CD4-positive, alpha-beta T cell (primary cell): ENCODE results near the gene GMEB2. TPM values are rescaled to one million over a fixed set of nuclear protein-coding genes. Genes with fewer than 3 reads are reported as not detected.
A peak's percentile ranks its signal among the peaks of the same experiment; 100 is the strongest.

Source experiments
- ATAC-seq: fragments of 200-7000 bp; cut with Tn5 transposase; one replicate; pipeline ENCODE4 v1.10.0; 2022; ENCODE audit warnings: mild to moderate bottlenecking; ENCODE audit not compliant: poor library complexity
- CTCF ChIA-PET: fragments of 350-600 bp; sonication (Branson Sonifier 250); formaldehyde crosslinking; loops from one replicate; lab custom pipeline; 2021; ENCODE audit warnings: antibody characterized with exemption, inconsistent platforms; lab: Charles Lee
- POLR2A ChIA-PET: fragments of 350-600 bp; sonication (Branson Sonifier 250); formaldehyde crosslinking; loops from one replicate; lab custom pipeline; 2021; ENCODE audit warnings: antibody characterized with exemption, inconsistent platforms; lab: Charles Lee
- DNase-seq, 14 experiments: peaks; one replicate each; pipeline ENCODE4 v3.0.0-alpha.2; 2013 to 2020; ENCODE audit warnings: mixed read lengths in 2 of 14
- H3K27ac ChIP-seq, 2 donors: one replicate each; pipeline versions ENCODE4 v1.5.1 to v1.7.0; 2013; ENCODE audit warnings: low read length in 2 of 2, low read depth in 1 of 2, mild to moderate bottlenecking in 1 of 2
- H3K27me3 ChIP-seq, 2 experiments: 1 replicate in 1 of 2; 2 replicates in 1 of 2; pipeline versions ENCODE4 v1.6.1 to v1.7.0; 2013; ENCODE audit warnings: low read length in 2 of 2, control low read depth in 1 of 2, mild to moderate bottlenecking in 1 of 2, moderate library complexity in 1 of 2; ENCODE audit not compliant: insufficient read depth in 2 of 2, control insufficient read depth in 1 of 2
- H3K36me3 ChIP-seq: one replicate; pipeline ENCODE4 v1.6.1; 2013; ENCODE audit warnings: low read length, control low read depth; ENCODE audit not compliant: insufficient read depth
- H3K4me1 ChIP-seq: one replicate; pipeline ENCODE4 v1.6.1; 2013; ENCODE audit warnings: low read length, control low read depth; ENCODE audit not compliant: insufficient read depth
- H3K4me3 ChIP-seq: one replicate; pipeline ENCODE4 v1.5.1; 2013; ENCODE audit warnings: mild to moderate bottlenecking, low read length, moderate library complexity
- H3K9me3 ChIP-seq, 2 experiments: 1 replicate in 1 of 2; 2 replicates in 1 of 2; pipeline versions ENCODE4 v1.6.1 to v1.7.0; 2013; ENCODE audit warnings: low read length in 2 of 2, mild to moderate bottlenecking in 2 of 2, control low read depth in 1 of 2, moderate library complexity in 1 of 2; ENCODE audit not compliant: control insufficient read depth in 1 of 2, insufficient read depth in 1 of 2
- H3K27ac Mint-ChIP-seq: one replicate; pipeline ENCODE4 v1.8.0; 2020; ENCODE audit warnings: mixed read lengths
- H3K27me3 Mint-ChIP-seq: one replicate; pipeline ENCODE4 v1.8.0; 2021; ENCODE audit warnings: mixed read lengths
- H3K36me3 Mint-ChIP-seq: one replicate; pipeline ENCODE4 v1.8.0; 2021; ENCODE audit warnings: low read depth, mixed read lengths
- H3K4me1 Mint-ChIP-seq: one replicate; pipeline ENCODE4 v1.8.0; 2021; ENCODE audit warnings: low read depth, mixed read lengths
- H3K4me3 Mint-ChIP-seq: one replicate; pipeline ENCODE4 v1.8.0; 2020; ENCODE audit warnings: mild to moderate bottlenecking, mixed read lengths
- H3K9me3 Mint-ChIP-seq: one replicate; pipeline ENCODE4 v1.8.0; 2020; ENCODE audit warnings: mixed read lengths
- CTCF ChIP-seq: fragments of 200-600 bp; IDR thresholded peaks from one replicate; pipeline ENCODE4 v1.8.0; 2022; ENCODE audit warnings: antibody characterized with exemption, mild to moderate bottlenecking
- intact Hi-C, 2 experiments: fragments of 100-400 bp; cut with DNase I in 1 of 2; cut with micrococcal nuclease in 1 of 2; formaldehyde crosslinking; loops; one replicate each; pipeline versions ENCODE4 v1.15.1 to v1.9.0; 2023 to 2025; cut with DNase I, micrococcal nuclease
- total RNA-seq, 174 experiments: library from RNA in 2 of 174; stranded (reverse) in 2 of 174; gene quantifications; one replicate each; pipeline ENCODE4 v1.2.3 and lab custom pipeline; 2021 to 2026

GMEB2 gene
- total RNA-seq, 2 experiments from 2014 or later, result 32.9 to 34.0 TPM

DNA sequence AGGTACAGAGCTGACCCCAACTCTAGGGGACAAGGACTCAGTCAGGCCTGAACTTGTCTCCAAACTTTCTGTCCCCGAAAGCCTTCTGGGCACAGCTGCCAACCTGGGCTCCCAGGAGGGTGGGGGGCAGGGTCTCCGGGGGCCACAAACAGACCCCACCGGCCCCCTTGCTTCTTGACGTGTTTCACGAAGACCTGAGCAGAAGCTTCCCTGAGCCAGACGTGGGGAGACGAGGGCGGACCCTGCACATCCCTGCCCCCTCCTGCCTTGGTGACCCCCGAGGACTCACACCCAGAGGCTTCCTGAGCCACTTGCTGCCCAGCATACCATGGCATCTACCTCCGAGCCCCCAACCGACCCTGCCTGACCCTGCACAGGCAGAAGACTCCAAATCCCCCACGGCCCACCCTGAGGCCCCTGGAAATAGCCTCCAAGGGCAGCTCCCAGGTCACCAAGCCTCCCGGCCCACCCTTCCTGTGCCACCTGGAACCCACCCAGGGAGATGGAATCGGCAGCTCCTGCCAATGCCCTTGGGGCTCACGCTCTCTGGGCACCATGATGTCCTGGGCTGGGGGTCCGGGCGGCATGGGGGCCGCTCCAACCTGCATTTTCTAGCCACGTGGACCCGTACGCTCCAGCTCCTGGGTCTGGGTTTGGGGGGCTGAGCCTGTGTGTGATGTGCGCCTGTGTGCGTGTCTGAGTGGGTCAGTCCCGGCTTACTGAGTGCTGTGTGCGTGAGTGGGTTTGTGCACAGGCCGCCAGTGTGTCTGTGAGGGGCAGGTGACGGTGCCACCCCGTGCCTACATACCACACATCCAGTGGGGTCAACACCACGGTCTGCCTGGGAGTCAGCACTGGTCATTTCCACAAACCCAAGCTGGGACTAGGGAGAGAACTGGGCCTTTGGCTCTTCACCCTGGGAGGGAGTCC is 87.2 kb downstream of the GMEB2 start:
- no peaks in the 10 kb centered on the region for H3K27me3 ChIP-seq
- H3K4me1 ChIP-seq, result peaks cover 37% of the 10 kb centered on the region
- H3K9me3 Mint-ChIP-seq, result no peaks in the 10 kb centered on the region
- ChIA-PET POLR2A (interaction anchor here (3.5 to 3.9 kb wide), 3 partner anchors 18 to 102 kb away, joined by 17 to 71 read pairs (median 33); partner anchors contain the start of genes GMEB2 and PPDPF), CTCF (no interaction called here)
- no peaks in the 10 kb centered on the region for H3K27me3 Mint-ChIP-seq
- H3K4me3 Mint-ChIP-seq, result no peak overlapping the region
- no peaks in the 10 kb centered on the region for H3K36me3 Mint-ChIP-seq
- no peaks in the 10 kb centered on the region for H3K9me3 ChIP-seq
- no peak overlapping the region for H3K4me3 ChIP-seq
- no peak overlapping the region for H3K27ac ChIP-seq
- intact Hi-C loops, result loop anchor here (2.0 to 5.0 kb wide), 7 partner anchors 39 to 583 kb away; partner anchors contain the start of genes SAMD10 (in 1 of the 2) and TPD52L2 (in 1 of the 2)
- TF ChIP-seq CTCF, result no peak
- peaks cover 16% of the 10 kb centered on the region for H3K4me1 Mint-ChIP-seq
- DNase-seq, result no peak
- H3K27ac Mint-ChIP-seq, result no peak overlapping the region
- no peaks in the 10 kb centered on the region for H3K36me3 ChIP-seq
- ATAC-seq, result no peak

- Mint-ChIP-seq H3K4me3 (no peak overlapping the region), H3K27me3 (no peaks in the 10 kb centered on the region), H3K36me3 (no peaks in the 10 kb centered on the region), H3K4me1 (peaks cover 16% of the 10 kb centered on the region), H3K9me3 (no peaks in the 10 kb centered on the region), H3K27ac (no peak overlapping the region)
- DNase-seq (no peak), ATAC-seq (no peak)
- Histone ChIP-seq H3K27ac (no peak overlapping the region), H3K27me3 (no peaks in the 10 kb centered on the region), H3K36me3 (no peaks in the 10 kb centered on the region), H3K9me3 (no peaks in the 10 kb centered on the region), H3K4me3 (no peak overlapping the region), H3K4me1 (peaks cover 37% of the 10 kb centered on the region)
- intact Hi-C loops, result loop anchor here (2.0 to 5.0 kb wide), 7 partner anchors 40 to 583 kb away; partner anchors contain the start of genes SAMD10 (in 1 of the 2) and TPD52L2 (in 1 of the 2)
- CTCF ChIA-PET, result interaction anchor here (2.2 to 2.9 kb wide), 2 partner anchors 18 to 102 kb away, joined by 13 to 18 read pairs; partner anchors contain the start of gene PPDPF
- POLR2A ChIA-PET, result interaction anchor here (1.3 to 3.9 kb wide), 5 partner anchors 17 to 199 kb away, joined by 3 to 71 read pairs (median 17); partner anchors contain the start of genes GMEB2 and PPDPF
- no peak for TF ChIP-seq CTCF
These were observed 87.8 kb downstream of the GMEB2 start for GRCh38 chr20:63539092-63539430.

GRCh38 chr20:63538204-63539091 is 88.5 kb downstream of the GMEB2 start:
- ATAC-seq, result peak; percentile 15
- H3K9me3 Mint-ChIP-seq, result no peaks in the 10 kb centered on the region
- peaks cover 16% of the 10 kb centered on the region for H3K4me1 Mint-ChIP-seq
- peak; percentile 42 for TF ChIP-seq CTCF
- Histone ChIP-seq H3K27me3 (no peaks in the 10 kb centered on the region), H3K4me3 (peak overlapping the region; percentile 59), H3K36me3 (no peaks in the 10 kb centered on the region), H3K9me3 (no peaks in the 10 kb centered on the region), H3K4me1 (peaks cover 37% of the 10 kb centered on the region), H3K27ac (peak overlapping the region; percentile 59 to 73)
- no peaks in the 10 kb centered on the region for H3K27me3 Mint-ChIP-seq
- no peaks in the 10 kb centered on the region for H3K36me3 Mint-ChIP-seq
- POLR2A ChIA-PET, result interaction anchor here (0.7 to 3.9 kb wide), 25 partner anchors 8 to 519 kb away, joined by 3 to 71 read pairs (median 6); partner anchors contain the start of genes ARFRP1, GMEB2, HELZ2 and LIME1
- H3K4me3 Mint-ChIP-seq, result peak overlapping the region; percentile 80
- peak in 9 of 14 experiments; percentile 20 to 82 (median 46) for DNase-seq
- intact Hi-C loops, result loop anchor here (1.0 to 5.0 kb wide), 16 partner anchors 14 to 584 kb away; partner anchors contain the start of genes RTEL1 (in 1 of the 2), SAMD10 (in 1 of the 2) and TPD52L2 (in 1 of the 2)
- H3K27ac Mint-ChIP-seq, result peak overlapping the region; percentile 78
- CTCF ChIA-PET, result interaction anchor here (0.8 to 2.9 kb wide), 21 partner anchors 10 to 442 kb away, joined by 3 to 18 read pairs (median 5); partner anchors contain the start of genes GMEB2, HELZ2, PPDPF and PRPF6
